Hepatocyte (in vitro differentiated cells): Measurements from ENCODE around the gene PDRG1.

Experiments
- EZH2 ChIP-seq: fragments of 200-600 bp; sonication (generic); IDR thresholded peaks from 2 replicates; pipeline ENCODE4 v1.6.1; 2016; ENCODE audit warnings: antibody characterized with exemption, mild to moderate bottlenecking, borderline replicate concordance
- EZH2phosphoT487 ChIP-seq: fragments of 200-600 bp; sonication (generic); IDR thresholded peaks from one replicate; pipeline ENCODE4 v1.6.1; 2018; ENCODE audit warnings: antibody characterized with exemption, mild to moderate bottlenecking, low read depth, moderate library complexity; ENCODE audit not compliant: unreplicated experiment, severe bottlenecking
- TF ChIP-seq, protein P1 (sequence below): fragments of 200-600 bp; sonication (generic); IDR thresholded peaks from 2 replicates; pipeline ENCODE4 v1.5.1; 2016; ENCODE audit warnings: antibody characterized with exemption, mild to moderate bottlenecking; ENCODE audit not compliant: poor library complexity

- no peak for TF ChIP-seq EZH2
- TF ChIP-seq, protein P1, sequence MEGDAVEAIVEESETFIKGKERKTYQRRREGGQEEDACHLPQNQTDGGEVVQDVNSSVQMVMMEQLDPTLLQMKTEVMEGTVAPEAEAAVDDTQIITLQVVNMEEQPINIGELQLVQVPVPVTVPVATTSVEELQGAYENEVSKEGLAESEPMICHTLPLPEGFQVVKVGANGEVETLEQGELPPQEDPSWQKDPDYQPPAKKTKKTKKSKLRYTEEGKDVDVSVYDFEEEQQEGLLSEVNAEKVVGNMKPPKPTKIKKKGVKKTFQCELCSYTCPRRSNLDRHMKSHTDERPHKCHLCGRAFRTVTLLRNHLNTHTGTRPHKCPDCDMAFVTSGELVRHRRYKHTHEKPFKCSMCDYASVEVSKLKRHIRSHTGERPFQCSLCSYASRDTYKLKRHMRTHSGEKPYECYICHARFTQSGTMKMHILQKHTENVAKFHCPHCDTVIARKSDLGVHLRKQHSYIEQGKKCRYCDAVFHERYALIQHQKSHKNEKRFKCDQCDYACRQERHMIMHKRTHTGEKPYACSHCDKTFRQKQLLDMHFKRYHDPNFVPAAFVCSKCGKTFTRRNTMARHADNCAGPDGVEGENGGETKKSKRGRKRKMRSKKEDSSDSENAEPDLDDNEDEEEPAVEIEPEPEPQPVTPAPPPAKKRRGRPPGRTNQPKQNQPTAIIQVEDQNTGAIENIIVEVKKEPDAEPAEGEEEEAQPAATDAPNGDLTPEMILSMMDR: peak; percentile 100
- no peak for TF ChIP-seq EZH2phosphoT487
Measured at GRCh38 chr20:31951530-31952453, at the start of gene PDRG1.
